ENCODE measurements around the gene AQP12A.

GRCh38 chr2:240735476-240735875 is 43.8 kb downstream of the AQP12A start:
- TF ChIP-seq CTCF (IDR thresholded peaks at IDR 0.05) (no peak), POLR2AphosphoS5 (IDR thresholded peaks at IDR 0.05) (no peak), POLR2A (IDR thresholded peaks at IDR 0.05) (no peak)

Data from sigmoid colon (tissue), 4 donors.